Adrenal gland (tissue), 12 donors: ENCODE data around the gene TNRC6B. TPM values are rescaled to one million over a fixed set of nuclear protein-coding genes. Genes with fewer than 3 reads are reported as not detected.

Experiments used
- DNase-seq, 7 donors: peaks; one replicate each; pipeline ENCODE4 v3.0.0-alpha.2; 2019 to 2020
- H3K27ac ChIP-seq, 5 donors: fragments of 200-600 bp; sonication (generic) in 4 of 5; 1 replicate in 3 of 5; 2 replicates in 2 of 5; pipeline versions ENCODE4 v1.5.1 to v1.8.0; 2016 to 2020; ENCODE audit warnings: mild to moderate bottlenecking in 1 of 5
- H3K27me3 ChIP-seq: fragments of 200-600 bp; 2 replicates; pipeline ENCODE4 v1.8.0; 2021
- H3K36me3 ChIP-seq, 2 donors: fragments of 200-600 bp; replicated peaks in 1 of 2; 1 replicate in 1 of 2; 2 replicates in 1 of 2; pipeline versions ENCODE4 v1.5.1 to v1.8.0; 2018 to 2022
- H3K4me1 ChIP-seq, 2 donors: fragments of 200-600 bp; replicated peaks in 1 of 2; 1 replicate in 1 of 2; 2 replicates in 1 of 2; pipeline versions ENCODE4 v1.5.1 to v1.8.0; 2018 to 2021
- H3K4me3 ChIP-seq, 4 donors: fragments of 200-600 bp; sonication (generic) in 3 of 4; one replicate each; pipeline ENCODE4 v1.5.1; 2016 to 2018
- H3K9me3 ChIP-seq, 3 donors: fragments of 200-600 bp; sonication (generic) in 1 of 3; replicated peaks in 1 of 3; 1 replicate in 2 of 3; 2 replicates in 1 of 3; pipeline versions ENCODE4 v1.5.1 to v1.8.0; 2016 to 2021
- CTCF ChIP-seq, 6 experiments: fragments of 450-650 bp in 4 of 6; fragments of 200-600 bp in 2 of 6; sonication (generic) in 1 of 6; IDR thresholded peaks; 1 replicate in 5 of 6; 2 replicates in 1 of 6; pipeline versions ENCODE4 v1.5.1 to v1.8.0; 2016 to 2021; ENCODE audit warnings: antibody characterized with exemption in 6 of 6, mild to moderate bottlenecking in 2 of 6, moderate library complexity in 1 of 6
- POLR2A ChIP-seq, 2 donors: fragments of 450-650 bp; IDR thresholded peaks; one replicate each; pipeline ENCODE4 v1.6.1; 2017; ENCODE audit warnings: antibody characterized with exemption in 2 of 2, mild to moderate bottlenecking in 2 of 2, moderate library complexity in 1 of 2
- WGBS, 4 donors: extraction: QIAGEN DNeasy Blood & Tissue Kit in 2 of 4; methylation state at CpG; one replicate each; pipeline versions ENCODE4 v1.1.5 to v1.1.7; 2013 to 2017; 5-methylcytosine and 5-hydroxymethylcytosine counted together
- intact Hi-C, 2 donors: fragments of 100-400 bp; cut with DNase I; formaldehyde crosslinking; loops; one replicate each; pipeline versions ENCODE4 v1.14.1 to v1.15.0; 2022 to 2023
- polyA plus RNA-seq, 3 donors: library from polyadenylated mRNA; stranded (reverse); fragments of 200-250 nt in 2 of 3; fragments of 350-450 nt in 1 of 3; fragmentation: Illumina TruSeq in 1 of 3; extraction: RNeasy Lipid Tissue Mini Kit (QIAGEN cat#74804) in 1 of 3; gene quantifications; one replicate each; pipeline ENCODE4 v1.2.3, GENCODE V29; 2013 to 2014
- total RNA-seq, 9 donors: library from RNA; depleted of rRNA in 4 of 9; stranded (reverse); fragments of >200 nt in 4 of 9; fragments of 120-200 nt in 1 of 9; fragmentation: NEBNext Ultra II Directional in 1 of 9; extraction: Animal tissue kit (Norgen Biotek cat#: 25700) in 1 of 9; gene quantifications; one replicate each; pipeline versions ENCODE4 v1.1.0 to v1.2.4, GENCODE V29; 2013 to 2023
- donor health status: healthy with polysubstance abuse.
- donor health status: Bipolar disorder and iron deficiency.
- donor health status: DM: yes; HTN: yes; CAD: no.
- donor health status: DM: no; HTN: no; CAD: no.
- donor health status: DM: no; HTN: no; CAD: no.
- donor health status: DM: yes; HTN: yes; CAD: no.

The TNRC6B gene
- total and polyA plus RNA-seq, 12 donors, result 2.8 to 57.6 (median 32.8) TPM

GRCh38 chr22:40249286-40249685, 71.6 kb downstream of the TNRC6B start:
- peaks cover 0 to 23% of the 10 kb centered on the region in 2 donors for H3K4me1 ChIP-seq
- intact Hi-C loops, result no loop called here
- no peaks in the 10 kb centered on the region for H3K27me3 ChIP-seq
- TF ChIP-seq CTCF (IDR thresholded peaks at IDR 0.05), result no peak
- TF ChIP-seq POLR2A (IDR thresholded peaks at IDR 0.05), result no peak
- no peak for DNase-seq
- H3K27ac ChIP-seq, result no peak overlapping the region
- no peaks in the 10 kb centered on the region for H3K36me3 ChIP-seq
- H3K4me3 ChIP-seq, result no peak overlapping the region
- H3K9me3 ChIP-seq, result no peaks in the 10 kb centered on the region
- 83 to 90% (median 85%) methylated on average over 3 of the region's 3 CpGs for WGBS, 4 donors

- H3K4me3 ChIP-seq, result no peak overlapping the region
- peaks cover 0 to 4% of the 10 kb centered on the region in 2 donors for H3K36me3 ChIP-seq
- H3K4me1 ChIP-seq, result peaks cover 0 to 15% of the 10 kb centered on the region in 2 donors
- no peak overlapping the region for H3K27ac ChIP-seq
- no peaks in the 10 kb centered on the region for H3K9me3 ChIP-seq
- H3K27me3 ChIP-seq, result no peaks in the 10 kb centered on the region
- intact Hi-C loops, result no loop called here
- TF ChIP-seq POLR2A (IDR thresholded peaks at IDR 0.05) (no peak), CTCF (IDR thresholded peaks at IDR 0.05) (no peak)
- WGBS, 4 donors, result 90 to 98% (median 93%) methylated on average over 3 of the region's 3 CpGs
- DNase-seq, result no peak
Observed at GRCh38 chr22:40250608-40251007, 72.9 kb downstream of the TNRC6B start.

- WGBS, 4 donors, result 92 to 98% (median 95%) methylated on average over 4 of the region's 4 CpGs
- H3K27me3 ChIP-seq, result no peaks in the 10 kb centered on the region
- H3K9me3 ChIP-seq, result no peaks in the 10 kb centered on the region
- DNase-seq, result no peak
- H3K27ac ChIP-seq, result no peak overlapping the region
- H3K4me1 ChIP-seq, result peaks cover 0 to 15% of the 10 kb centered on the region in 2 donors
- TF ChIP-seq POLR2A (IDR thresholded peaks at IDR 0.05) (no peak), CTCF (IDR thresholded peaks at IDR 0.05) (no peak)
- H3K36me3 ChIP-seq, result peaks cover 0 to 4% of the 10 kb centered on the region in 2 donors
- intact Hi-C loops, result no loop called here
- H3K4me3 ChIP-seq, result no peak overlapping the region
Observed at GRCh38 chr22:40251106-40251505, 73.4 kb downstream of the TNRC6B start.

GRCh38 chr22:40252146-40252545, 74.4 kb downstream of the TNRC6B start:
- no peaks in the 10 kb centered on the region for H3K27me3 ChIP-seq

More at GRCh38 chr22:40252146-40252545, 74.4 kb downstream of the TNRC6B start:
- no peak overlapping the region for H3K4me3 ChIP-seq
- intact Hi-C loops, result no loop called here
- peak in 1 of 7 donors; percentile 21 for DNase-seq
- 53 to 66% (median 61%) methylated on average over 2 of the region's 2 CpGs for WGBS, 4 donors
- TF ChIP-seq CTCF (IDR thresholded peaks at IDR 0.05) (no peak), POLR2A (IDR thresholded peaks at IDR 0.05) (no peak)
- H3K4me1 ChIP-seq, result peaks cover 0 to 15% of the 10 kb centered on the region in 2 donors
- H3K27ac ChIP-seq, result peak overlapping the region in 1 of 5 donors; percentile 12
- peaks cover 0 to 4% of the 10 kb centered on the region in 2 donors for H3K36me3 ChIP-seq
- H3K9me3 ChIP-seq, result no peaks in the 10 kb centered on the region
